Subcutaneous preadipocyte (primary cell): Measurements from ENCODE around the gene CDK5RAP1. TPM values are rescaled to one million over a fixed set of nuclear protein-coding genes. Genes with fewer than 3 reads are reported as not detected.

ENCODE experiments used
- total RNA-seq: library from RNA; depleted of rRNA; stranded (reverse); fragments of >200 nt; gene quantifications from 2 replicates; pipeline ENCODE4 v1.2.3, GENCODE V29; 2012

The CDK5RAP1 gene
- 18.0 and 26.4 TPM in 2 replicates for total RNA-seq

GRCh38 chr20:33401184-33401920 lies at the start of gene CDK5RAP1:
CDK5RAP1 (minus strand) TSS chr20:33401519; CDS start chr20:33397064, 4,455 bp downstream.

GRCh38 chr20:33443512-33444239 lies 42.4 kb upstream of the CDK5RAP1 start, which contains the start of gene SNTA1:
SNTA1 (minus strand) TSS chr20:33443763; CDS start chr20:33443620, 143 bp downstream.

Other genes starting within 250 kb of the CDK5RAP1 start
- not detected in 2 replicates for gene BPIFA2, start 233.4 kb downstream of the CDK5RAP1 start, total RNA-seq
- not detected in 2 replicates for gene BPIFA3, start 184.2 kb downstream of the CDK5RAP1 start, total RNA-seq
- not detected in 2 replicates for gene BPIFA1, start 165.5 kb downstream of the CDK5RAP1 start, total RNA-seq
- gene BPIFB1, start 118.3 kb downstream of the CDK5RAP1 start, total RNA-seq, result not detected in 2 replicates
- 20.5 and 23.9 TPM in 2 replicates for gene SNTA1, start 42.2 kb upstream of the CDK5RAP1 start, total RNA-seq
- 4.4 and 4.9 TPM in 2 replicates for gene CBFA2T2, start 88.6 kb upstream of the CDK5RAP1 start, total RNA-seq